Sigmoid colon (tissue), 7 donors: ENCODE results near the gene BZW1. TPM values are rescaled to one million over a fixed set of nuclear protein-coding genes. Genes with fewer than 3 reads are reported as not detected.

ENCODE experiments used
- DNase-seq: peaks from one replicate; pipeline ENCODE4 v3.0.0-alpha.2; 2019
- H3K27ac ChIP-seq, 4 donors: fragments of 200-600 bp; sonication (generic); one replicate each; pipeline ENCODE4 v1.5.1; 2016 to 2019; ENCODE audit warnings: mild to moderate bottlenecking in 1 of 4
- H3K27me3 ChIP-seq, 3 donors: fragments of 200-600 bp; sonication (generic); one replicate each; pipeline ENCODE4 v1.5.1; 2019; ENCODE audit warnings: mild to moderate bottlenecking in 1 of 3
- H3K36me3 ChIP-seq, 4 donors: fragments of 200-600 bp; sonication (generic); one replicate each; pipeline ENCODE4 v1.5.1; 2016 to 2019
- H3K4me1 ChIP-seq, 4 donors: fragments of 200-600 bp; sonication (generic); one replicate each; pipeline ENCODE4 v1.5.1; 2017 to 2019
- H3K4me3 ChIP-seq, 4 donors: fragments of 200-600 bp; sonication (generic); one replicate each; pipeline ENCODE4 v1.5.1; 2017 to 2019; ENCODE audit warnings: mild to moderate bottlenecking in 2 of 4, moderate library complexity in 1 of 4
- H3K9me3 ChIP-seq, 4 donors: fragments of 200-600 bp in 3 of 4; sonication (generic) in 3 of 4; one replicate each; pipeline versions ENCODE4 v1.5.1 to v1.6.1; 2013 to 2019
- CTCF ChIP-seq, 4 experiments: fragments of 450-650 bp in 3 of 4; fragments of 200-600 bp in 1 of 4; IDR thresholded peaks; one replicate each; pipeline ENCODE4 v1.5.1; 2016 to 2019; ENCODE audit warnings: antibody characterized with exemption in 4 of 4, mild to moderate bottlenecking in 3 of 4, moderate library complexity in 2 of 4
- EP300 ChIP-seq, 4 donors: sonication (generic); formaldehyde crosslinking; IDR thresholded peaks; one replicate each; pipeline ENCODE4 v1.6.1; 2017; ENCODE audit warnings: antibody characterized with exemption in 4 of 4
- POLR2A ChIP-seq, 2 donors: fragments of 450-650 bp; IDR thresholded peaks; one replicate each; pipeline ENCODE4 v1.6.1; 2016; ENCODE audit warnings: antibody characterized with exemption in 2 of 2, mild to moderate bottlenecking in 2 of 2, moderate library complexity in 2 of 2
- POLR2AphosphoS5 ChIP-seq, 4 donors: sonication (generic); formaldehyde crosslinking; IDR thresholded peaks; one replicate each; pipeline ENCODE4 v1.6.1; 2017; ENCODE audit warnings: antibody characterized with exemption in 4 of 4
- WGBS, 2 donors: extraction: QIAGEN DNeasy Blood & Tissue Kit; methylation state at CpG; one replicate each; pipeline ENCODE4 v1.1.7; 2013; 5-methylcytosine and 5-hydroxymethylcytosine counted together
- intact Hi-C: fragments of 100-400 bp; cut with DNase I; formaldehyde crosslinking; loops from one replicate; pipeline ENCODE4 v1.15.1; 2023
- polyA plus RNA-seq, 3 donors: library from polyadenylated mRNA; stranded (reverse); fragments of 200-250 nt; gene quantifications; one replicate each; pipeline ENCODE4 v1.2.3, GENCODE V29; 2013
- small RNA-seq, 3 donors: library from RNA; depleted of rRNA; stranded (forward); fragments of <200 nt; gene quantifications; one replicate each; pipeline ENCODE3, GENCODE V24; 2016
- total RNA-seq, 4 donors: library from RNA; depleted of rRNA; stranded (reverse); fragments of >200 nt; gene quantifications; one replicate each; pipeline ENCODE4 v1.1.0, GENCODE V29; 2016
- donor health status: healthy with polysubstance abuse.
- donor health status: Bipolar disorder and iron deficiency.
- donor health status: healthy.

BZW1 gene
- total and polyA plus RNA-seq, 7 donors, result 77.9 to 158 (median 111) TPM

GRCh38 chr2:200873560-200873959, 61.9 kb downstream of the BZW1 start:
- TF ChIP-seq POLR2AphosphoS5 (IDR thresholded peaks at IDR 0.05) (no peak), CTCF (IDR thresholded peaks at IDR 0.05) (no peak), POLR2A (IDR thresholded peaks at IDR 0.05) (no peak), EP300 (IDR thresholded peaks at IDR 0.05) (no peak)
- Histone ChIP-seq H3K4me3 (no peak overlapping the region), H3K9me3 (no peaks in the 10 kb centered on the region), H3K4me1 (no peaks in the 10 kb centered on the region), H3K27me3 (no peaks in the 10 kb centered on the region), H3K36me3 (peaks cover 0 to 82% (median 16%) of the 10 kb centered on the region in 4 donors), H3K27ac (no peak overlapping the region)
- WGBS, 2 donors, result 94 to 98% methylated on average over 6 of the region's 6 CpGs
- no peak for DNase-seq
- intact Hi-C loops, result no loop called here

Small RNA genes within 50 kb of the gene (small RNA-seq; reads per million reads assigned to genes)
- gene RF00019 (0 reads per million in 3 donors), gene RNA5SP115 (0 to 0.06 (median 0) reads per million in 3 donors), gene RNU1-133P (0 reads per million in 3 donors), gene RNU6-31P (0 to 0.12 (median 0) reads per million in 3 donors)

Other genes starting within 250 kb of the BZW1 start
- gene AOX1, start 225.9 kb upstream of the BZW1 start, total RNA-seq, result 10 to 100 TPM; 20.8 to 65.5 (median 53.9) TPM
- 10 to 100 TPM in 1 of 3 donors, 1 to 10 TPM in 2; 1.6 to 27.0 (median 8.9) TPM for gene AOX1, start 225.9 kb upstream of the BZW1 start, polyA plus RNA-seq
- 100 to 1,000 TPM; 150 to 229 (median 195) TPM for gene CLK1, start 52.7 kb downstream of the BZW1 start, total RNA-seq
- gene CLK1, start 52.7 kb downstream of the BZW1 start, polyA plus RNA-seq, result 10 to 100 TPM; 44.4 to 87.1 (median 76.1) TPM
- gene PPIL3, start 77.2 kb downstream of the BZW1 start, total RNA-seq, result 100 to 1,000 TPM in 1 of 4 donors, 10 to 100 TPM in 3; 11.8 to 116 (median 22.2) TPM
- 10 to 100 TPM; 13.5 to 36.0 (median 30.3) TPM for gene PPIL3, start 77.2 kb downstream of the BZW1 start, polyA plus RNA-seq
- gene NIF3L1, start 77.5 kb downstream of the BZW1 start, total RNA-seq, result 10 to 100 TPM in 3 of 4 donors, 1 to 10 TPM in 1; 9.8 to 23.5 (median 15.9) TPM
- gene NIF3L1, start 77.5 kb downstream of the BZW1 start, polyA plus RNA-seq, result 10 to 100 TPM; 24.6 to 30.7 (median 29.1) TPM
- 10 to 100 TPM; 12.9 to 19.3 (median 15.7) TPM for gene ORC2, start 151.8 kb downstream of the BZW1 start, total RNA-seq
- gene ORC2, start 151.8 kb downstream of the BZW1 start, polyA plus RNA-seq, result 10 to 100 TPM in 1 of 3 donors, 1 to 10 TPM in 2; 3.6 to 12.9 (median 5.8) TPM